NCI-H1105 treated with DMSO at 0.1 percent for 48 hours (cell line): ENCODE data around the gene MFAP4.
A peak's percentile ranks its signal among the peaks of the same experiment; 100 is the strongest.

Source experiments
- DNase-seq: peaks from one replicate; lab custom pipeline; 2025; lab: John Stamatoyannopoulos, UW

The MFAP4 gene

GRCh38 chr17:19385521-19385983 lies 1.4 kb downstream of the MFAP4 start:
- DNase-seq, result no peak

GRCh38 chr17:19384723-19385391 lies 2.1 kb downstream of the MFAP4 start:
- DNase-seq, result peak; percentile 11

GRCh38 chr17:19383681-19384470 lies 3.1 kb downstream of the MFAP4 start:
- no peak for DNase-seq

GRCh38 chr17:19382531-19383444 lies 4.2 kb downstream of the MFAP4 start:
- DNase-seq, result no peak

GRCh38 chr17:19381741-19382444 lies 5.1 kb downstream of the MFAP4 start:
- DNase-seq, result no peak

GRCh38 chr17:19381361-19381740 lies 5.6 kb downstream of the MFAP4 start:
- DNase-seq, result no peak

GRCh38 chr17:19380481-19381301 lies 6.3 kb downstream of the MFAP4 start:
- no peak for DNase-seq

- no peak for DNase-seq
Observed at GRCh38 chr17:19379361-19380065, 7.5 kb downstream of the MFAP4 start.

GRCh38 chr17:19378416-19379360 lies 8.3 kb downstream of the MFAP4 start, which contains the start of gene MAPK7:
MAPK7 (plus strand) TSS chr17:19378498; CDS start chr17:19378901, 403 bp downstream.
- no peak for DNase-seq

GRCh38 chr17:19377602-19378415 lies 9.2 kb downstream of the MFAP4 start:
- peak; percentile 100 for DNase-seq

GRCh38 chr17:19376811-19377210 lies 10.2 kb downstream of the MFAP4 start:
- peak; percentile 67 for DNase-seq

- DNase-seq, result no peak
Observed at GRCh38 chr17:19375732-19376131, 11.3 kb downstream of the MFAP4 start.

- no peak for DNase-seq
Observed at GRCh38 chr17:19374136-19374535, 12.9 kb downstream of the MFAP4 start.

GRCh38 chr17:19372866-19373504 lies 14.0 kb downstream of the MFAP4 start:
- no peak for DNase-seq

- no peak for DNase-seq
Observed at GRCh38 chr17:19372439-19372838, 14.6 kb downstream of the MFAP4 start.

GRCh38 chr17:19372011-19372370 lies 15.0 kb downstream of the MFAP4 start:
- DNase-seq, result no peak

GRCh38 chr17:19371259-19372010 lies 15.6 kb downstream of the MFAP4 start:
- DNase-seq, result no peak
